ENCODE data around the gene SNED1. TPM values are rescaled to one million over a fixed set of nuclear protein-coding genes. Genes with fewer than 3 reads are reported as not detected.

SNED1 gene
- total RNA-seq, 1 experiment from 2014 or later = 22.0 TPM

DNA sequence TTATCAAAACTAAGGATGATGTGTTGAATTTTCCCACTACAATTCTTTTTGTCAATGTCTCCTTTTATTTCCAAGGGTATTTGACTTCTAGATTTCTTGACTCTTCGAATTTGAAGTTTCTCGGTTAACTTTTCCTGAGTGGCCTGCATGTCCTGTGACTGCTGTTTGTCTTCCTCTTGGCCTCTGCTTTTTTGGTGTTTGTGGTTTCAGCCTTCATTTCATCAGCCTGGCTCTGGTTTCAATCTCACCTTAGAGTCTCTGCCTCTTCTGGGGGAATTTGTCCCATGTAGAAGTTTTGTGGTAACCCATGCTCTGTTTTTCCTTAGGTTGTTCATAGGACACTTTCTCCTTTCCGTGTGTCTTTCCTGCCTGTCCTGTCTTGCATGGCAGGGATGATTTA, 28.3 kb upstream of the SNED1 start:
- TF ChIP-seq, protein P1, sequence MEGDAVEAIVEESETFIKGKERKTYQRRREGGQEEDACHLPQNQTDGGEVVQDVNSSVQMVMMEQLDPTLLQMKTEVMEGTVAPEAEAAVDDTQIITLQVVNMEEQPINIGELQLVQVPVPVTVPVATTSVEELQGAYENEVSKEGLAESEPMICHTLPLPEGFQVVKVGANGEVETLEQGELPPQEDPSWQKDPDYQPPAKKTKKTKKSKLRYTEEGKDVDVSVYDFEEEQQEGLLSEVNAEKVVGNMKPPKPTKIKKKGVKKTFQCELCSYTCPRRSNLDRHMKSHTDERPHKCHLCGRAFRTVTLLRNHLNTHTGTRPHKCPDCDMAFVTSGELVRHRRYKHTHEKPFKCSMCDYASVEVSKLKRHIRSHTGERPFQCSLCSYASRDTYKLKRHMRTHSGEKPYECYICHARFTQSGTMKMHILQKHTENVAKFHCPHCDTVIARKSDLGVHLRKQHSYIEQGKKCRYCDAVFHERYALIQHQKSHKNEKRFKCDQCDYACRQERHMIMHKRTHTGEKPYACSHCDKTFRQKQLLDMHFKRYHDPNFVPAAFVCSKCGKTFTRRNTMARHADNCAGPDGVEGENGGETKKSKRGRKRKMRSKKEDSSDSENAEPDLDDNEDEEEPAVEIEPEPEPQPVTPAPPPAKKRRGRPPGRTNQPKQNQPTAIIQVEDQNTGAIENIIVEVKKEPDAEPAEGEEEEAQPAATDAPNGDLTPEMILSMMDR (IDR thresholded peaks at IDR 0.05; ENCODE audit: unreplicated experiment) = no peak
- Mint-ChIP-seq H3K27ac (ENCODE audit: low read depth, unreplicated experiment) (no peak overlapping the region), H3K36me3 (ENCODE audit: insufficient read depth, unreplicated experiment) (no peaks in the 10 kb centered on the region), H3K9me3 (ENCODE audit: unreplicated experiment) (peaks cover 8% of the 10 kb centered on the region), H3K4me3 (ENCODE audit: unreplicated experiment) (no peak overlapping the region), H3K4me1 (ENCODE audit: insufficient read depth, unreplicated experiment) (peaks cover 21% of the 10 kb centered on the region), H3K27me3 (ENCODE audit: insufficient read depth, unreplicated experiment) (peaks cover 7% of the 10 kb centered on the region)
- DNase-seq (ENCODE audit: unreplicated experiment) = no peak
- ChIA-PET POLR2A (no interaction called here), CTCF (no interaction called here)
- no TSS peak for BruUV-seq (replicated peaks)
- intact Hi-C loops (cut with micrococcal nuclease) = no loop called here

DNA sequence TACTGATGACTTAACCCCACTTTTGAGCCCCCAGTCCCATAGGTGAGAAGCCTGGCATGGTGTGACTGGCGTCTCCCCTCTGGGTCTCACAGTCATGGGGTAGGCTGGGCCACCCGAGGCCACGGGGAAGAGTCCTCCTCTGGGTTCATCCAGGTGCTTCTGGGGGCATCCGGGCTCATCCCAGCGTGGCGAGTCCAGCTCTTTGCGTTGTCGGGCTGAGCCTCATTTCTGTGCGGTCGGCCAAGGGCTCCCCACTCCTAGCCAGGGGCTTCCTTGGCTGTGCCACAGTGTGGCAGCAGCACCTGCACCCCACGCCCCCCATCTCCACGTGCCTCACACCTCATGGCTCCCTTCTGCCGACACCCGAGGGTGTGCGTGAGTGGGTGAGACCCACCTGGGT, 27.6 kb upstream of the SNED1 start:
- Mint-ChIP-seq H3K4me1 (ENCODE audit: insufficient read depth, unreplicated experiment) (peaks cover 21% of the 10 kb centered on the region), H3K9me3 (ENCODE audit: unreplicated experiment) (peaks cover 8% of the 10 kb centered on the region), H3K27ac (ENCODE audit: low read depth, unreplicated experiment) (no peak overlapping the region), H3K36me3 (ENCODE audit: insufficient read depth, unreplicated experiment) (no peaks in the 10 kb centered on the region), H3K4me3 (ENCODE audit: unreplicated experiment) (no peak overlapping the region), H3K27me3 (ENCODE audit: insufficient read depth, unreplicated experiment) (peaks cover 11% of the 10 kb centered on the region)
- DNase-seq (ENCODE audit: unreplicated experiment) = no peak
- ChIA-PET CTCF (no interaction called here), POLR2A (no interaction called here)
- no TSS peak for BruUV-seq (replicated peaks)
- intact Hi-C loops (cut with micrococcal nuclease) = no loop called here
- TF ChIP-seq, protein P1 (IDR thresholded peaks at IDR 0.05; ENCODE audit: unreplicated experiment) = no peak

DNA sequence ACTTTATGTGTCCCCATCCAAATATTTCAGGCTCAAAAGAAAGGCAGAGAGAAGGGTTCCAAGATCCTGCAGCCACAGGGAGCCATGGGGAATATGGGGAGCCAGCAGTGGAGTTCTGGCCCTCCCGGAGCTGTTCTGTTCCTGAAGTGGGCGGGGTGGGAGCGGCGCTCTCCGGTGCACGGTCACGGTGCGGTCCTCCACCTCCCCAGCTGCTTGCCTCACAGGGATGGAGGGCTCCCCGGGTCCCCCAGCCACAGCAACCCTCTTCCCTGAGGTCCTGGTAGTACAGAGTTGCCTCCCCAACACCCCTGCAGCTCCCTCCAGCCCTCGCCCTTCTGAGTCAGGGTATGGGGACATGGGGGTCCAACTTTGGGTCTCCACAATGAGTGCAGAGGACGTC, 26.2 kb upstream of the SNED1 start:
- no peak for DNase-seq (ENCODE audit: unreplicated experiment)
- Mint-ChIP-seq H3K4me3 (ENCODE audit: unreplicated experiment) (no peak overlapping the region), H3K27ac (ENCODE audit: low read depth, unreplicated experiment) (peak overlapping the region; percentile 27), H3K36me3 (ENCODE audit: insufficient read depth, unreplicated experiment) (no peaks in the 10 kb centered on the region), H3K4me1 (ENCODE audit: insufficient read depth, unreplicated experiment) (peaks cover 21% of the 10 kb centered on the region), H3K27me3 (ENCODE audit: insufficient read depth, unreplicated experiment) (peaks cover 11% of the 10 kb centered on the region), H3K9me3 (ENCODE audit: unreplicated experiment) (peaks cover 8% of the 10 kb centered on the region)
- TF ChIP-seq, protein P1 (IDR thresholded peaks at IDR 0.05; ENCODE audit: unreplicated experiment) = no peak
- intact Hi-C loops (cut with micrococcal nuclease) = no loop called here
- ChIA-PET POLR2A (interaction anchor here (0.6 to 1.1 kb wide), 5 partner anchors 35 to 363 kb away, joined by 3 to 5 read pairs (median 3); partner anchors contain the start of gene MTERF4), CTCF (interaction anchor here (0.9 kb wide), 1 partner anchor 57 kb away, joined by 3 read pairs; no protein-coding TSS in a partner anchor)
- no TSS peak for BruUV-seq (replicated peaks)

DNA sequence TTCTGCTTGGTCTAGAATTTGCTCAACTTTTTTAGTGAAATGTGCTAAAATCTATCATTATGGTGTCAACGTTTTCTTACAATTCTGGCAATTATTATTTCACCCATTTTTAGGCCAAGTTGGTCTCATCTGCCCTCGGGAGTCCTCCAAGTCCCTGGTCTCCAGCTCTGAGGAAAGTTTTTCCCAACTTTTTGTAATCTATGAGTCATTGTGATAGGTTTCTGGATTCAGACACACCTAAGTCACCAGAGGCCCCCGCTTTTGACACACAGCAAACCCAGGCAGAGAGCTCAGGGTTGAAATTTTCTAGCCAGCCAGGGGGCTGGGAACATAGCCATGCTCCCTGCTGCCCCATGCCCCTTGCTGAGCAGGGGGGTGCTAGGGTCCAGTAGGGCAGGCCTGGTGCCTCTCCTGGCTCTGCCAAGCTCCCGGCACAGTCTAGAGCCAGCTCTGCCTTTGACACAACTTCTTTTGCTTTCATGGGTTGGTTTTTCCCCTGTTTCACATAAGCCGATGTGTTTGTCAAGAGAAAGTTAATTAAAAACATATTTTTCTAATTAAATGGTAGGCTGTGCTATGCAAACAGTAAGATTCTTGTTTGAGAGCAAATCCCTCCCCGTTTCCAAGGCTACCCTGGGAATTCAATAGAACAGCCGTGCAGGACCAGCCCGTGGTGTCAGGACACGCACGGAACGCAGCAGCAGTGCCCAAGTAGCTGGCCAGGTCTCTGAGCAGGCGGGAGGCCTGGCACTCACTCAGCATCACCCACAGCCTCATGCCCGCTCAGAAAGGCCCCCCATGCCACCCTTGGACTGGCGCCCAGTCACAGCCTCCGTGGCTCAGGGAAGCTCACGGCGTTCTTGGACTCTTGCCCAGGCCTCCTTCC, 25.5 kb upstream of the SNED1 start:
- Mint-ChIP-seq H3K27ac (ENCODE audit: low read depth, unreplicated experiment) (peak overlapping the region; percentile 27), H3K4me1 (ENCODE audit: insufficient read depth, unreplicated experiment) (peaks cover 21% of the 10 kb centered on the region), H3K4me3 (ENCODE audit: unreplicated experiment) (no peak overlapping the region), H3K27me3 (ENCODE audit: insufficient read depth, unreplicated experiment) (peaks cover 11% of the 10 kb centered on the region), H3K9me3 (ENCODE audit: unreplicated experiment) (peaks cover 8% of the 10 kb centered on the region), H3K36me3 (ENCODE audit: insufficient read depth, unreplicated experiment) (no peaks in the 10 kb centered on the region)
- DNase-seq (ENCODE audit: unreplicated experiment) = peak; percentile 65
- no TSS peak for BruUV-seq (replicated peaks)
- CTCF ChIA-PET = interaction anchor here (0.5 to 0.9 kb wide), 2 partner anchors 58 to 342 kb away, joined by 3 read pairs; partner anchors contain the start of gene HDLBP
- intact Hi-C loops (cut with micrococcal nuclease) = no loop called here
- TF ChIP-seq, protein P1 (IDR thresholded peaks at IDR 0.05; ENCODE audit: unreplicated experiment) = no peak
- POLR2A ChIA-PET = interaction anchor here (0.6 to 1.1 kb wide), 5 partner anchors 35 to 363 kb away, joined by 3 to 5 read pairs (median 3); partner anchors contain the start of gene MTERF4

Data from MCF 10A (cell line).